Stimulated activated CD4-positive, alpha-beta T cell treated with anti-CD3 and anti-CD28 coated beads, Interleukin-1b, Interleukin-23, amount 100 ng/mL, for 4 hours (primary cell): ENCODE measurements around the gene BRD2.
"Not testable (repeated sequence)": the region's sequence is repeated elsewhere in the genome, so short reads cannot be mapped to it uniquely, and the experiment has no call there.

Source experiments
- DNase-seq, 2 donors: peaks; one replicate each; pipeline ENCODE4 v3.0.0-alpha.2; 2020; ENCODE audit warnings: low read depth in 2 of 2

Gene BRD2

GRCh38 chr6:32968093-32968866 lies at the start of gene BRD2:
Gene BRD2 (plus strand): TSS chr6:32968594. CDS start chr6:32972899, 4,305 bp downstream.
- DNase-seq = peak; percentile 92 to 96

DNA sequence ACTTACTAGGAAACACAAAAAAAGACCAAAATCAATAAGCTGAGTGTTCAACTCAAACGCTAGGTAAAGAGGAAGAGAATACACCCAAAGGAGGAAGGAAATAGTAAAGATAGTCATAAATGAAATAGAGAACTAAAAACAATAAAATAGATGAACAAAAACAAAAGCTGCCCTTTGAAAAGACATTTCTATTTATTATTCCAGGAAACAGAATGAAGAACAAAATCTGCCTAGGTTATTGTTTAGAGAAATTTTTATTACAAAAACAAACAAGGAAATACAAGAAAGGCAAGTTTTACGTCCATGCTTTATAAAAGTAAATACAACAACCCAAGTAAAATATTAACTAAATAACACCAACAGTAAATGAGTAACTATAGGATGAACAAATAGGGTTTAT lies 47.7 kb upstream of the BRD2 start:
- no peak for DNase-seq

GRCh38 chr6:32922083-32922482 lies 46.3 kb upstream of the BRD2 start:
- DNase-seq = no peak

DNA sequence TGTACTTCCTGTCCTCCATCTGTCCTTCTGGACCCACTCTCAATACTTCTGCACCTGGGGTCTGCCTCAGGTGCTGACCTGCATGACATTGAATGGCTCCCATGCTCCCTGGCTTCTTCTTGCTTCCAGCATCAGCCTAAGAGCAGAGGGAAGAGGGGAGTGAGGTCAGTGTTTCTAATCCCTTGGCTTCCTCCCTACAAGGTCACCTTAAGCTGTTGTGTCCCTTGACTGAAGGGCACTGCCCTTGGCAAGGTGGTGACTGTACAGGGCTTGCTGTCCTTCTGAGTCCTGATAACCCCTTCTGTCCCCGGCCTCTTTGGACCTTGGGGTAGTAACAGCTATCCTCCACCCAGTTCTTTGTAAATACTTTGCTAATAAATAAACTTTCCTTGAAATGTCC lies 37.2 kb upstream of the BRD2 start:
- DNase-seq = no peak

- no peak for DNase-seq
These were observed 36.1 kb upstream of the BRD2 start for GRCh38 chr6:32932132-32932868.

DNA sequence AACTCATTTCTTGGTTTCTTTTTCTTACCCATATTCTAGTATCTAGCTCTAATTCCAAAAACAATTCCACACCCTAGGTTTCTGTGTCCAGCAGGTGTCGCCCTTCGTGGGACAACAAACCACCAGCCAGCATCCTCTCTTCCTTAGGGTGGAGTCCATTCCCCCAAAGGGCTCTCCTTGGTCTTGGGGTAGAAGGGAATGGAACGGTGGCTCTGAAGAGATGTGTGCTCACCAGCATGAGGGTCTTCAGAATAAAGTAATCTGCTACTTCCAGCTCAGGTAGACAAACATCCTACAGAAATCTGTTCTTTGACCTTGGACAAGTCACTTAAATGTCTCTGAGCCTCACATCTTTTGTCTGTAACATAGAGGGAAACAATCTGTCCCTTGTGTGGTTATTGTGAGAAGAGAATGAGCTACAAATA lies 34.7 kb upstream of the BRD2 start:
- DNase-seq = peak; percentile 70 to 76

DNA sequence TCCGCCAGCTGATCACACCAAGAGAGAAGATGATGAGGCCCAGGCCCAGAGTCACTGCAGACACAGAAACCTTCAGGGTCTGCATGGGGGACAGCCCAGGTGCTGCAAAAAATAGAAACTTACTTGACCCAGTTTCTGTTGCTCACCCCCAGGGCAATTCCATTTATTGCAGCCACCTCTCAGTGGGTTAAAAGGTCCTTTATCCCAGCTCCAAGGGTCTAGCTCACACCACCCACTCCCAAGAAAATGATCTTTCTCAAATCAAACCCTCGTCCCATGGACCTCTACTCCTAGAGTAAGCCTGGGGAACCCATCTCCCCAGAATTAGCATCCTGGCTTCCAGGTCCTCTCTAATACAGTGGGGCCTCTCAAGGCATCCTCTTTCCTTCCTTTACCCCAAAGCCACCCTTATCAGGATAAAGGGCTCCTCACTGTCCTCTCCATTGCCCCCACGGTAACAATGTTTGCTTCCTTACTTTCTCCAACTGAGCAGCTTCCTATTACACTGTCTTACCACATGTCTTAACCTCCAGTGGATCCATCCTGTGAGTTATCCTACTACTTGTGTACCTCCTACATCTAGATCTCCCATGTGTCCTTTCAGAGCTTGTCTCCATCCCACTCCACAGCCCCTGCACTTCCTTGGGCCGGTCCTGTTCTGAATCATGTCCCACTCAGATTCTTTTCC lies 32.7 kb upstream of the BRD2 start:
- no peak for DNase-seq

DNA sequence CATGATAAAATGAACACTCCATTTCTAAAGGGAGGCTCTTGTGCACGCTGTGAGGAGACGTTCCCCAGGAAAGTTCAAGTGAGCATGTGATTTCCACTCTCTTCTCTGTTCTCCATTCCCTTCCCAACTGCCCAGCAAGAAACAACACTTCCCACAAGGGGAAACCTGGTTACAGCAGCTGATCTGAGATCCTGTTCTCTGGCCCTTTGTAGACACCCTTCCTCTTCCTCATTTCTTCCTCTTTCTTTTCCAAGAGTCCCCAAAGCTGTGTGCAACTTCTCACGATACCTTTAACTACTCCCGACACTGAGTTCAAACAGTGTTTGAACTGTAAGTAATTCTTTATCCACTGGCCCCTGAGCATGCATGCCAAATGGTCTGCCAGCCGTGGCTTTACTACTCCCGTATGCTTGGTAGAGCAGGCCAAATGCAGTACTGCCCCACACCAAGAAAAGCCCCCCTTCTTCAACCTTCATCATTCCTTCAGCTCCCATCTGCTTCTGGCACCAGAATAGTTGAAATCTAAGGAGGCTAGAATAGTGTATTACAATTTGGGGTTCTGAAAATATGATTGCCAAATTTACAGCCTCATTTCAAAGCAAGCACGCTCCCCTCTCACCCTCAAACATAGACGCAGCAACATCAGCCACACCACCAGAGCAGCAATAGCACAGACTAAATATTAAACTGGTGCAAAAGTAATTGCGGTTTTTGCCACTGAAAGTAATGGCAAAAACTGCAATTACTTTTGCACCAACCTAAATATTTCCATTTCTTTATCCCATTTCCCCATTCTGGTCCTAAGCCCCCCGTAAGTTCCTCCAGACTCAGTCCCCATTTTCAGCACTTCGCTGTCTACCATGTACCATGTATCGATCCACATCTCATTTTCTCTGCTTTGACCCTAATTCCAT lies 31.9 kb upstream of the BRD2 start:
- no peak for DNase-seq

DNA sequence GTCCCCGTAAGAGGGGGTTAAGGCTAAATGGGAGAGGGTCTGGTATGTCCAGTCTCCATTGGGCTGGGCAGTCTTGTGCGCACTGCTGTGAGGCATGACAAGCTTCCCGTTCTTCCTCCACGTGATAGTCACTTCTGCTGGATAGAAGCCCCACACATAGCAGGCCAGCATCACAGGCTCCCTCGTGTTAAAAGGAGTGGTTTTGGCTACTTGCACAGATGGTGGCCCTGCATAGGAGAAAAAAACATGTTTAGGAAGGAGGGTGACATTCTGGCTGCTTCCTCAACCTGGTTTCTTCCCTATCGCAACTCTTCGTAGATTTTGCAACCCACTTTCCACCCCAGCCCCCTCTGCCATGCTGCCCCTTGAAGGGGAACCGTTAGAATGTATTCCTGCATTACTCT lies 31.2 kb upstream of the BRD2 start:
- no peak for DNase-seq

DNA sequence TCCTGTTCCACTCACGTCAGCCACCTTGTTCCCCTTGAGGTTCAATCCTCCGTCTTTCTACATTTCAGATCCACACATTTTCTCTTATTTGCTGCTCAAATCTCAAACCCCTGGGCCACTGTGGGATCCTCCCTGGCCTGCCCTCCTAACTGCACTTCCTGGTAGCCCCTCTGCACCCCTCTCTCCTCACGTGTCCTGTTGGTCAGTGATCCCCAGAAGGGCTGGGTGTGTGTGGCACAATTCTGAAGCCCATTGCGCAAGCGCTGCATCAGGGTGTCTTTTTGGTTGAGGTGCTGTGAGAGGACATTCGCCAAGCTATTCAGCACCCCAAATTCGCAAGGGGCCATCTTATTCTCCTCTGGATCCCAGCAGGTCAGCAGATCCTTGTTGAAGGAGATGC lies 29.9 kb upstream of the BRD2 start:
- DNase-seq = no peak

- peak in 1 of 2 donors; percentile 19 for DNase-seq
These were observed 27.7 kb upstream of the BRD2 start, which contains the start of gene HLA-DMB for GRCh38 chr6:32940656-32941213. Gene HLA-DMB (minus strand): TSS chr6:32941028. CDS start chr6:32940807, 221 bp downstream.

DNA sequence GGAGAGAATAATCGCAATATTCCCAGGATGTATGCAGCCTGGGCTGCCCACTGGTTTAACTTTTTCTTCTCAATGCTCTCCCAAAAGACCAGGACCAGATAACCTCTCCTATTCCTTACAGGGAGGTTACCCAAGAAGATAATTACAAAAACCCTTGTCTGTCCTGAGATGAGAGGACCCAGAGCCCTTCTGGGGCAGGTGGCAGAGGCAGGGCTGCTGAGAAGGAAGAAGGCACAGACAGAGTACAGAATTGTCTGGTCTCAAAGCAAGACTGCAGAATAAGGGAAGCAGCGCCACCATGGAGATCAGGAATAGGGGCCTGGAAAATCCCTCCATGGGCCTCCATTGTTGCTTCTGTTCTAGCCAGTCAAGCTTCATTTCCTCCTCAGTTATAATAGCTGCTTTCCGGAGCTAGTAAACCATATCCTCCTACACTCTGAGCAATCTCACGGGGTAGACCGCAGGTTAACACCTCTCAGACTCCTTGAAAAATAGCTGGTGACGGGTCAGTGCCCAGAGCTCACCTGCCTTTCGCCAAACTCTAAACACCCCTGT lies 27.1 kb upstream of the BRD2 start:
- peak in 1 of 2 donors; percentile 20 for DNase-seq

GRCh38 chr6:32942555-32943123 lies 25.8 kb upstream of the BRD2 start:
- DNase-seq = not testable (repeated sequence)

- no peak for DNase-seq
These were observed 24.3 kb upstream of the BRD2 start for GRCh38 chr6:32943864-32944649.

DNA sequence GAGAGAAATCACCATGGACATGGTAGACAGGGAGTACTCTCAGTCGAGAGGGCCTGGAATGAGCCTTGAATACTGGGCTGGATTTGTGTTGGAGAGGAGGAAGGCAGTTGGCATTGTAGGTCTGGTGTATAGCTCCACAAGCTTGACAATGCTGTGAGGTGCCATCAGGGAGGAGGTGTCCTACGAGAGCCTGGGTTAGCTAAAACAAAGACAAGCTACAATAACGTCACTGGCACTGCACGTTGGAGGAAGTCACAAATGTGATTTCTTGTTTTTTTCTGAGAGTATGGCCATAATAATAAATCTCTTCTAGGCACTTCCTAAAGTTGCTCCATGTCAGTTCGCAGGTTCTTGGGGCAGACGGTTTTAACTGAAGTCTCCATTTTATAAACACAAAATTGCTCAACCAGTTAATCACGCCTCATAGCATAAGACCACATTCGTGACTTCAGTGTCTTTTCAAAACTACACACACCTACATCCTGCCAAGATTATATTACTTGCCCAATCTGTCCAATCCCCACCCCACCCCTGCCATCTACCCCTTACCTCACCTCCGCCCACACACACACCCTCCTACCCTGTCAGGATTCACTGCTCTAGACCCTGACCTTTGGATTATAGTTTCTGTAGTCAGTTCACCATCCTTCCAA lies 23.2 kb upstream of the BRD2 start:
- DNase-seq = no peak

DNA sequence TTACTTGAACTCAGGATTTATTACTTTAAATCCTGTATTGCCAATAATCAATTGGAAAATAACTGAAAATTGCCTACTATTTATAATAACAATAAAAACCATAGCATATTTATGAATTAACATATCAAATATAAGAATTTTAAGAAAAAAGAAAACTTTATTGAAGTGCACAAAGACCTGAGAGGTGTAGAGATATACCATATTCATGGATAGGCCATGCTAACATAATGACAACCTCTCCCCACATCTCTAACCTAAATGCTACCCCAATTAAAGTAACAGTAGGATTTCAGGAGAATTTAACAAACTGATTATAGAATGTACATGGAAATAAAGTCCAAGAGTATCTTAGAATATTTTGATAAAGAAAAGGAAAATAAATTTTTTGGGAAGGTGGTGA lies 22.4 kb upstream of the BRD2 start:
- DNase-seq = no peak

- no peak for DNase-seq
These were observed 21.5 kb upstream of the BRD2 start for GRCh38 chr6:32946893-32947292.

DNA sequence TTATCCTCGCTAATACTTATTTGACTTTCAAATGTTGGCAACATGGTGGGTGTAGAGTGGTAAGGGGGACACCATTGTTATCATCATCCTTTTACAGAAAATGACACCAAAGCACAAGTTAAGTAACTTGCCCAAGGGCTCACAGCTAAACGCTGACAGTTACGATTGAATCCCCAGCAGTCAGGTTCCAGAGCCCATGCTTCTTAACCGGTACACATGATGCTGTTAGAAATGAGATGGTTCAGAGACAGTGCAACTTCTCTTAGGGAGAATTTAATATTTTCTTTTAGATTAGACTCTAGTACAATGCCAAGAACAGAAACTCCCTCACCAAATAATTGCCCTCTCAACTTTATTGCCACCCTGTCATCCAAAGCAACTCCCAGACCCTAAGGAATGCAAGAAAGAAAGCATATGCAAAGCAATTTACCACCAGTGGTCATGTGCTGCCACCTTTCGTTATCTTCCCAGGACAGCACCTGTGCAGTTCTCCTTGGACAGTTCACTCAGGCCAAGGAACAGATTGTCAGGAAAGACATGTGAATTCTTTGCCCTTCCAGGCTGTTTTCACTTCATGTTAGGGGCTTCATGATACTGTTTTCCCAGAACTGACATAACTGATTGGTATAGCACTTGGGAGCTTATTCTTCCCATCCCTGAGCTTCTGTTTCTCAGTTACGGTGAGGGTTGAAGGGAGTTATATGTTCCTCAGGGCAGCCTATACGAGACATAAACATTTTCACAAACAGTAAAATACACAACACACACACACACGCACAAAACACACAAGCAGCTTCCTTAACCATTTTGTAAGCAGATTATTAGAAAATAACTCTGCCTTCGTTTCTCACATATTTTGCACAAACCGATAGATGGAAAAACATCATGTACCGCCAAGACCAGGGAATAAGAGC lies 20.6 kb upstream of the BRD2 start:
- no peak for DNase-seq
